ENCODE data around the gene VWDE.
A peak's percentile ranks its signal among the peaks of the same experiment; 100 is the strongest.

VWDE gene

DNA sequence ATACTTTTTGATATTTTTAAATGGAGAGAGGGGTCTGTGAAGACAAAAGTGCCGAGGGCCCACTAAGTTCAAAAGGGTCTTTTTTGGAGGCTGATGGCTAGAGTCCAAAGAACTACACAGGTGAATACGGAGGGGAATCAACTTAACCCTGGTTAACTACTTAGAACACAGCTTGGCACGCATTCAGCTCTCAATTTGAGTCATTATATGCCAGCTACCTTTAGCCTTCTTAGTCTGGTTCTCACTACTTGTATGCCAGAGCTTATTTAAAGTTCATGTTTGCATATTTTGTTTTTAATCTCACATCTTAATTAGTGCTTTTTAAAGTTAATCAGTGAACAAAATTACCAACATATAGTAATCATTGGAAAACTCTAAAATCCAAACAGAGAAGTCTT lies 80.8 kb downstream of the VWDE start:
- ATAC-seq (peak; percentile 82), DNase-seq (ENCODE audit: low spot score in 2 of 2) (no peak)
- H3K9me3 Mint-ChIP-seq = no peaks in the 10 kb centered on the region
- H3K27ac Mint-ChIP-seq = no peak overlapping the region
- H3K4me3 Mint-ChIP-seq = no peak overlapping the region
- no peaks in the 10 kb centered on the region for H3K4me1 Mint-ChIP-seq
- H3K36me3 Mint-ChIP-seq = no peaks in the 10 kb centered on the region

DNA sequence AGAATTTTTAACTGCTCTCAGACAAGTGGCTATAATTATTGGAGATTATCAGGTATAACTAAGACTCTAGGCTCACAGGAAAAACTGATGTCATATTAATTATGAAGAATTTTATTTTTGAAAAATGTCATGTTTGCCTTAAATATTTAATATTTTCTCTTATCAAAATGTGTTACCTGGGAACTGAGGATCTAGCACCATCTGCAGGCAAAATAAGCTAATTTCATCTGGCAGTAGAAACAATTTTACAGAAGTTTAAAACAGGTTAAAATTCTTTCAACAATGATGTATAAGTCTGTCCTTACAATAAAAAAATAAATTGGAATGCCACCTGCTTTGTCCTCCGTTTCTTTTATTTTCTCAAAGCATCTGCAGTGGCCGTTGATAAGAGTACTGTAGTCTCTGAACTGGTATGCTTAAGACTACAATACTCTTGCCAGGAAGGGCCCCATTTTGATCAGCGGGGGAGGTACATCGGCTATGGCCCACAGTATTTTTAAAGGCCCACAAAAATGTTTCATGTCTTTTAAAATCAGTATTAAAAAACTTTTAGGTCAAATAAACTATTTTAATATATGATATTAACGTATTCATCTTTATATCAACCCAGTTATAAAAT lies 81.3 kb downstream of the VWDE start:
- Mint-ChIP-seq H3K4me1 (no peaks in the 10 kb centered on the region), H3K27ac (no peak overlapping the region), H3K9me3 (no peaks in the 10 kb centered on the region), H3K4me3 (no peak overlapping the region), H3K36me3 (no peaks in the 10 kb centered on the region)
- DNase-seq (ENCODE audit: low spot score in 2 of 2) = no peak
- no peak for ATAC-seq

DNA sequence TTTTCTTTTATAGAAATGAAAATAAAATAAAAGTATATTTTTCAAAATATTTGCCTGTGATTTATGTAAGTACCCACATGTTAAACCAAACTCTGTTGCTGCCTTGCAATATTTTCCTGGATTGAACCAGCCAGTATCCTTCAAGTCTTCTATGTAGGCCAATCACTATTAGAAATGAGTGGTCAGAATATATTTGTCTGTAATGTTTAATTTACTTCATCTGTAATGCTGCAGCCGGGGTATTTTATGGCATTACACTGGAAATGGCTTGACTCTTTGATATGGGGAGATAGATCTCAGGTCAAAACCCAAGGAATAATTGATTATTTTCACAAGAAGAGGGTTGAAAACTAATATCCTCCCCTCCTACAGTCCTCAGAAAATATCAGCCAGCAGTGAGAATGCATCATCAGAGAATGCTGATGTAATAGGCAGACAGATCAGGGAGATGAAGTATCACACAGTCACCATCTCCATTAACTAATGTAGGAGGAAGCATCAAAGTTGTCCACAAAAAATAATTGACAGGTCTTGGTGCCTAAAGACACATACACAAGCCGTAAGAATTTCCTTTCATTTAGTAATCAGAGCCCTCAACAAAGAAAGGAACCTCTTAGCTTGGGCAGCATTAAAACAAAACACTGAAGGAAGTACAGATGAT lies 82.5 kb downstream of the VWDE start:
- ATAC-seq (no peak), DNase-seq (ENCODE audit: low spot score in 2 of 2) (no peak)
- H3K4me3 Mint-ChIP-seq = no peak overlapping the region
- no peak overlapping the region for H3K27ac Mint-ChIP-seq
- H3K36me3 Mint-ChIP-seq = no peaks in the 10 kb centered on the region
- H3K9me3 Mint-ChIP-seq = no peaks in the 10 kb centered on the region
- no peaks in the 10 kb centered on the region for H3K4me1 Mint-ChIP-seq

DNA sequence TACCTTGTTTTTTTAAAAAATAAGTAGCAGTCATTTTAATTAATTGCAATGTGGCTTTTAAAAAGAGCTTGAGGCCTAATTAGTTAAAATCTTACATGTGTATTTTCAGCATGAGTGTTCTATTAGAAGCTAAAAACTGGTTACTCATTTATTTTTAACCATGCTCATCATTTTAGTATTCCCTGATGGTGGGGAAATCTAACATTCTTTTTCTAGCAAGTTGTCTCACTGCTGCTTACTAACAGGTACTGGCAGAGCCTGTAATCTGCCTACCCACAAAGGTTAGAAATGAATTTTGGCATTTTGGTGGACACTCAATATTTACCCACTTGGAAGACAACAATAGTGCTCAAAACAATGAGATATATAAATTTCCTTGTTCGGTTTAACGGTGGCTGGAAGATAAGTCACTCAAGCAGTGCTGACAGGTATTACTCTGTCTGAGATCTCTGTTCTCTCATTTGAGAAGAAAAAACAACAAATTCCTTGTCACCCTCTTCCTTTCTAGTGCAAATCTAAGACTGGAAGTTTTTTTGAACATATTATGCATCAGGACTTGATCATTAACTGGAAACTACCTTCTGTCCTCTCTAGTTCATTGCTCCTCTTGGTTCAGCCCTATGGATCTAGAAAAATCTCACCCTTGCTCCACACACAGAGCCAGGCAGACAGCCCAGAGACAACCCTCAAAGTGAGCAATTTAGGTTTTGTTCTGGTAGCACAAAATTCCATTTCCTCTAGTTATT lies 83.3 kb downstream of the VWDE start:
- Mint-ChIP-seq H3K4me1 (no peaks in the 10 kb centered on the region), H3K4me3 (no peak overlapping the region), H3K36me3 (no peaks in the 10 kb centered on the region), H3K27ac (no peak overlapping the region), H3K9me3 (no peaks in the 10 kb centered on the region)
- no peak for DNase-seq (ENCODE audit: low spot score in 2 of 2)
- peak; percentile 42 for ATAC-seq

DNA sequence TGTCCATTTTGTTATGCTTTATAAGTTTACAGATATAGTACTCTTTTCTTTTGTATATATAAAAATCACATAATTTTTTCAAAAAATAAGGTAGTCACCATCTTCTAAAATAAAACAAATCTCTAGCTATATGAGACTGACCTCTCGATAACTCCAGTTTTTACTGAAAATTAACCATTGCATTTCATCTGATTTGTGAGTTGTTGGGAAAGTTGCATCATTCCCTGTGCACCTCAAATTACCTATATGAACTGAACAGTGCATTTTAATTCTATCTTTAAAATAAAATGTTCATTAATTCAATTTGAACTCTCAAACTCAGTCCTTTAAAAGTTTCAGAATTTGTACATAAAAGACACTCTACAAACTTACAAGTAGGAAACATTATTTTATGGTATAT lies 86.0 kb downstream of the VWDE start:
- ATAC-seq (no peak), DNase-seq (ENCODE audit: low spot score in 2 of 2) (no peak)
- Mint-ChIP-seq H3K9me3 (no peaks in the 10 kb centered on the region), H3K4me3 (no peak overlapping the region), H3K4me1 (no peaks in the 10 kb centered on the region), H3K36me3 (no peaks in the 10 kb centered on the region), H3K27ac (no peak overlapping the region)

DNA sequence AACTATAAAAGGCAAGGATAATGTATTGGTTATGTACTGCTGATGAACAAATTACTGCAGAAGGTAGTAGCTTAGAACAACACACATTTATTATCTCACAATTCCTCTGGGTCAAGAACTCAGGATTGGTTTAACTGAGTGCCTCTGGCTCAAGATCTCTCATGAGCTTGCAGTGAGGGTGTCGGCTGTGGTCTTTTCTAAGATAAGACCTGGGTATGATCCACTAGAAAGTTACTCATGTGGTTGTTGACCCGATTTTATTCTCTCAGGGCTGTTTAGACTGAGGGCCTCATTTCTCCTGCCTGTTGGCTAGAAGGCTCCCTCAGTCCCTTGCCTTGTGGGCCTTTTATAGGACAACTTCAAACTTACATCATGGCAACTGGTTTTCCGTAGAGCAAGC lies 86.7 kb downstream of the VWDE start:
- Mint-ChIP-seq H3K27ac (no peak overlapping the region), H3K4me1 (no peaks in the 10 kb centered on the region), H3K9me3 (no peaks in the 10 kb centered on the region), H3K4me3 (no peak overlapping the region), H3K36me3 (no peaks in the 10 kb centered on the region)
- ATAC-seq (no peak), DNase-seq (ENCODE audit: low spot score in 2 of 2) (no peak)

DNA sequence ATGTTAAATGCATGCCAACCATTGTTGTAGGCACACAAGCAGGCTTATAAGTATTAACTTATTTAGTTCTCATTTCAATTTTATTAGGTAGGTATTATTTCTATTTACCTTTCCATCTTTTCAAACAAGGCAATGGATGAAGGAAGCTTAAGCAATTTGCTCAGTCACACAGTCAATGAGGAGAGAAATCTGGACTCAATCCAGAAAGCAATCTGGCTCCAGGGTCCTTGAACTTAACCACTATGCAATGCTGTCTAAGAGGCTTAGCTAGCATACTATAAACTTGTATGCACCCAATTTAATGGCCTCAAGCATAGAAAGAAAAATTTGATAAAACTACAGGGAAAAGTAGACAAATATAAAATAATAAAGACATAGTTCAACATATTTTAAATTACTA lies 88.6 kb downstream of the VWDE start:
- H3K4me3 Mint-ChIP-seq = no peak overlapping the region
- ATAC-seq = no peak
- no peaks in the 10 kb centered on the region for H3K9me3 Mint-ChIP-seq
- H3K4me1 Mint-ChIP-seq = no peaks in the 10 kb centered on the region
- no peaks in the 10 kb centered on the region for H3K36me3 Mint-ChIP-seq
- H3K27ac Mint-ChIP-seq = no peak overlapping the region
- no peak for DNase-seq (ENCODE audit: low spot score in 2 of 2)

DNA sequence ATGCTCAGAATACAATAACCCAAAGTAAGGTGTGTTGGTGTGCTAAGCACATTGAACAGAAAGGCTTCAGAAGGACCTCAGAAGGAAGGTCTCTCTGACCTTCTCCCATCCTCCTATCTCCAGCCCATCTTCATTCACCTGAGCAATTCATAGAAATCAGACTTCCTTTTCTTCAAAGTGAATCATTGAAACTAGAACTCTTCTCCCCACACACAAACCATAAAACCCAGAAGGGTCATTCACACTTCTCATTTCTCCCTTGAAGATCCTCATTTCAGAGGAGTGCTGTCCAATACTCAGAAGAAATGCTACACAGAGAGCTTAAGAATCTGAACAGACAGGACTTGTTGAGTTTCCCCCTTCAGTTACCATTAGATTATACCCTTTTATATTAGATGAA lies 89.5 kb downstream of the VWDE start:
- peak; percentile 91 for ATAC-seq
- Mint-ChIP-seq H3K36me3 (no peaks in the 10 kb centered on the region), H3K9me3 (no peaks in the 10 kb centered on the region), H3K4me3 (no peak overlapping the region), H3K27ac (no peak overlapping the region), H3K4me1 (no peaks in the 10 kb centered on the region)
- DNase-seq (ENCODE audit: low spot score in 2 of 2) = no peak

DNA sequence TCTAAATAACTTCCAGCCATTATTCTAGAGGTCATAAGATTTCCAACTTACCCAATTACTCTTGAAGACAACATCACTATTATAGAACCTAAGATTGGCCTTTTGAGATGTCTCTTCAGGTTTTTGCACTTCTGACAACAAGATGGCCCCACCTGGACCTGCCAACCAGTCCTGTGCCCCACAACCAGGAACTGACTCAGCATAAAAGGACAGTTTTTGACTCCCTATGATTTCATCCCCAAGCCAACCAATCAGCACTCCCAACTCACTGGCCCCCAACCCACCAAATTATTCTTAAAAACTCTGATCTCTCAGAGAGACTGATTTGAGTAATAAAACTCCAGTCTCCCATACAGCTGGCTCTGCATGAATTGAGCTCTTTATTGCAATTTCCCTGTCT lies 98.2 kb downstream of the VWDE start:
- no peak for ATAC-seq
- Mint-ChIP-seq H3K27ac (no peak overlapping the region), H3K4me3 (no peak overlapping the region)

DNA sequence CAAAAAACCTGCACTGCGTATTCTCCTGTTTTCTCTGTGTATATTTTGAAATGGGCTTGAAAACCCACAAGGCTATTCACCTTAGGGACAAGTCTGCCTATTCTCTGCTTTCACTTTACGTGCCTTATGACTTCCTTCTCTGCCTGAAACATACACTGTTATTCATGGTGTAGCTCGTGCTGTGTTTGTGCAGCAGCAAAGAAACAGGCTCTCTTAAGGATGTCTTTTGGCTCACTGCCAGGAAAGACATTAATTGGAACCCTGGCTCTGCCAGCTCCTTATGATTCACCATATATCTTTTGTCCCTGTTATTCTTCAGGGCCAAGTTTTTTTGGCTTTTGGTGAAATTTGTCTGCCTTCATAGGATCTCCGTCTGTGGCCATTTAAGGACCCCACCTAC lies 100.2 kb downstream of the VWDE start:
- ATAC-seq (no peak), DNase-seq (ENCODE audit: low spot score in 2 of 2) (no peak)
- Mint-ChIP-seq H3K36me3 (no peaks in the 10 kb centered on the region), H3K4me1 (peaks cover 9% of the 10 kb centered on the region), H3K27ac (no peak overlapping the region), H3K9me3 (no peaks in the 10 kb centered on the region), H3K4me3 (no peak overlapping the region)

More for the DNA sequence above, 98.2 kb downstream of the VWDE start:
- H3K4me1 Mint-ChIP-seq = peaks cover 9% of the 10 kb centered on the region
- H3K9me3 Mint-ChIP-seq = no peaks in the 10 kb centered on the region
- no peak for DNase-seq (ENCODE audit: low spot score in 2 of 2)
- H3K36me3 Mint-ChIP-seq = no peaks in the 10 kb centered on the region

DNA sequence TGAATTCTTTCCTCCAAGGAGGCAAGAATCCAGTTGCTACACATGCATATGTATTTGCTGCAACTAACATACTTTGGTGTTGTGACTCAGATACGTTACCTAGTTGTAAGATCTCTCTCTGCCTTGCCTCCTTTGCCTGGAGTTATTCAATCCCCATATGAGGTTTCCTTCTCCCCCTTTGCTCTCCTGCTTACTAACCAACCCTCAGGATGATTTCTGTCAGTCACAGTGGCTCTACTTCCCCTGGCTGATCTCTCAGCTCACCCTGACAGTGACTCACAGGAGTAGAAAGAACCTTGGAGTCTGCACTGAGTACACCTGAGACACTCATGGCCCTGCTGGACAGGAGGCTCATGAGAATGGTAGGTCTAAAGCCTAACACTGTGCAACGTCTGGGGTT lies 100.6 kb downstream of the VWDE start:
- DNase-seq (ENCODE audit: low spot score in 2 of 2) (no peak), ATAC-seq (peak; percentile 67)

DNA sequence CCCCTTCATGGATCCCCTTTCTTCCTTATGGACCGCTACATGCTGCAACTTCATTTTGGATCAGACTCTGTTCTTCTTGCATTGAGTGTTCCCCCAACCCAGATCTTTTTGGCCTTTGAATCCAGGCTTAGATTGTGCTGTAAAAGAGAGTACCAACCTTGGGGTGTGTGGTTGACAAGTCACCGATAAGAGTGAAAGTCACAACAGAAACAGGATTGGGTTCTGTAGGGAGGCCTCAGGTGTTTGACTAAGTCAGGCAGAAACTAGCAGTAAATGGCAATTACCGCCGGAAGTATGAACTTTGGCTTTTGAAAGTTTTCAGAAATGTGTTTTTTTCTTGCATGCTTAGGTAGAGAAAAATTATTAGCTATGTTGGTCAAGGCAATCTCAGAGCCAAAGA lies 103.2 kb downstream of the VWDE start:
- DNase-seq (ENCODE audit: low spot score in 2 of 2) (no peak), ATAC-seq (peak; percentile 48)
- Mint-ChIP-seq H3K36me3 (no peaks in the 10 kb centered on the region), H3K27ac (no peak overlapping the region), H3K4me1 (peaks cover 9% of the 10 kb centered on the region), H3K4me3 (no peak overlapping the region), H3K9me3 (no peaks in the 10 kb centered on the region)

More for the DNA sequence above, 100.6 kb downstream of the VWDE start:
- H3K4me1 Mint-ChIP-seq = peaks cover 9% of the 10 kb centered on the region
- H3K4me3 Mint-ChIP-seq = no peak overlapping the region
- no peaks in the 10 kb centered on the region for H3K36me3 Mint-ChIP-seq
- H3K27ac Mint-ChIP-seq = no peak overlapping the region
- no peaks in the 10 kb centered on the region for H3K9me3 Mint-ChIP-seq

DNA sequence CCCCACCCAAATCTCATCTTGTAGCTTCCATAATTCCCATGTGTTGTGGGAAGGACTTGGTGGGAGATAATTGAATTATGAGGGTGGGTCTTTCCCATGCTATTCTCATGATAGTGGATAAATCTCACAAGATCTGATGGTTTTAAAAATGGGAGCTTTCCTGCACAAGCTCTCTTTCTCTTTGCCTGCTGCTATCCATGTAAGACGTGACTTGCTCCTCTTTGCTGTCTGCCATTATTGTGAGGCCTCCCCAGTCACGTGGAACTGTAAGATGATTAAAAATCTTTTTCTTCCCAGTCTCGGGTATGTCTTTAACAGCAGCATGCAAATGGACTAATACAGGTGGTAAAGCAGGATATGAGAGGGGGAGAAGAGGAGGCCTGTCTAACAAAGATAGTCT lies 104.3 kb downstream of the VWDE start:
- Mint-ChIP-seq H3K4me1 (peaks cover 9% of the 10 kb centered on the region), H3K4me3 (no peak overlapping the region), H3K9me3 (no peaks in the 10 kb centered on the region), H3K36me3 (no peaks in the 10 kb centered on the region), H3K27ac (no peak overlapping the region)
- DNase-seq (ENCODE audit: low spot score in 2 of 2) = no peak
- no peak for ATAC-seq

DNA sequence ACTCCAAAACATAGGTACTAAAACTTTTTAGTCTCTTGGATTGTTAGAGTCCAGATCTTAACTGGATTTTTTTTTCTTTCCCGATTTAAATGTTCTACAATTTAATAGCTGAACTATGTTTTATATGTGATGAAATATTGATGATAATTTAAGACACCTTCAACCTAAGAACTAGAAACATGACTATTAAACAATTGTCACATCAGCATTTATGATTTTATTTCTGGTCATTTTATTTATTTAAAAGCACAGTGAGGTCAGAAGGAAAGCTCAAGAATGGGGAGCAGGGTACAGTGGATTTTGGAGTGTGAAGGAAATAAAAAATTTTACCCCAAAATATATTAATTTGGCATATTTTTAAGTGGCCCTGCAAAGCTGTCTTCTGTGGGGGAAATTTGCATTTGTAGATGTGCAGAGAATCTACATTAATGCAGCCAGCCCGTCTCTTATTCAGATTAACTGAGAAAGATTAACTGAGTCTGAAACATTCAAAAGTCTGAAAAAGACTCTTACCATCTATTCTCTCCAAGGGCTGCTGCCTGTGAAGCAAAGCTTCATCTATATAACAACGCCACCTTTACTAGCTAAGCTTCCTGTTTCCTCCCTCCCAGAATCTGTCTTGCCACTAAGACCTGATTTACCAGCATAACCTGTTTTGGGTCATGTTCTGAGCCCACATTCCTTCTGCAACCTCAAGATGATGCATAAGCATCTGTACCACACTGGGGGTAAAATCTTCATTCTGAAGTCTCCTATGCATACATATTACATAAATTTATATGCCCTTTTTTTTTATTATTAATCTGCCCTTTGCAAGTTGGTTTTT lies 106.2 kb downstream of the VWDE start:
- Mint-ChIP-seq H3K9me3 (no peaks in the 10 kb centered on the region), H3K36me3 (no peaks in the 10 kb centered on the region), H3K4me1 (no peaks in the 10 kb centered on the region), H3K27ac (no peak overlapping the region), H3K4me3 (no peak overlapping the region)
- DNase-seq (ENCODE audit: low spot score in 2 of 2) (no peak), ATAC-seq (no peak)

DNA sequence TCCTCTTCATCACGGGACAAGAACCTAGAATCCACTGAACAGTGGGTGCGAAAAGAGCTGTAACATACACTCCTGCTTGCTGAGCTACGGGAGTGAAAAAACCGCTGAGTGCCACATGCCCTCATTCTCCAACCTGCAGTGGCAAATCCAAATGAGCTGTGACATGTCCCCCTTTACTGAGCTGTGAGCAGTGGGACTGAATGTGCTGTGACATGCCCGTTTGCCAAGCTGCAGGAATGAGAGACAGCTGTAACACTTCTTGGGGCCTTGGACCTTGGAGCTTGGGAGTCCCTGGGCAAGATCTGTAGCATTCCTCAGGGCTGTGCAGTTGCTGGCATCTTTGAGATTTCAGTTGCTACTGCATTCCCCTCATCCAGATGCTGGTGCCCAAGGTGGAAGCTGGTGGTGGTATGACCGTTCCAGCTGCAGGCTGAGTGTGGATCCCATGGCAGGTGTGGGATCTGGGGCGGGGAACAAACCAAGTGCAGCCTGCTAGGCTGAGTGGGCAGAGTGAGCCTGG lies 107.6 kb downstream of the VWDE start:
- Mint-ChIP-seq H3K27ac (no peak overlapping the region), H3K9me3 (no peaks in the 10 kb centered on the region), H3K4me3 (no peak overlapping the region), H3K4me1 (no peaks in the 10 kb centered on the region), H3K36me3 (no peaks in the 10 kb centered on the region)
- DNase-seq (ENCODE audit: low spot score in 2 of 2) = no peak
- no peak for ATAC-seq
